Non-pigmented ciliary epithelial cell (primary cell): ENCODE measurements around the gene MIPEP.
A peak's percentile ranks its signal among the peaks of the same experiment; 100 is the strongest.

Experiments used
- DNase-seq: peaks from one replicate; pipeline ENCODE4 v3.0.0-alpha.2; 2010; ENCODE audit warnings: low read depth

MIPEP gene

DNA sequence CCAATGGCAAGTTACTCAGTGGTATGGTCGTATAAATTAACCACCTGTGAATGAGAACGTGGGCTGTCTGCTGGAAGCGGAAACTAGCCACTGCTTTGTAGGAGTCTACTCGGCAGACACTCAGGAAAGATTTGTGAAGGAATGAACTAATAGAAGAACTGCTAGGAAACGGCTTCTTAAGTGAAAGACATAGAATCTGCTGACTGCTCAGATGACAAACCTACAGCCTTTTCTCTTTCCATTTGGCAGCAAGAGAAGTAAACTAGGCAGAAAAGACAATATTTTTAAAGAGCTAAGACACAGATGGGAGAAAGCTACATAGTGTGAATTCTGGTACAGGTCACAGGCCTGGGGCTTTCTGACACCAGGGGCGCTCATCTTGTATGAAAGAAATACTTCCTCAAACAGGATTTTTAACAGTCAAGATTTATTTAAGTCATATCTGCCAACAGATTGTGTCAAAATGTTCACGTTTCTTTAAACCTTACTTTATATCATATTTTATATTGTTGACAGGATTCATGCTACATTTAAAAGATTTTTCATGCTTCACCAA lies 78.4 kb downstream of the MIPEP start:
- DNase-seq: no peak

DNA sequence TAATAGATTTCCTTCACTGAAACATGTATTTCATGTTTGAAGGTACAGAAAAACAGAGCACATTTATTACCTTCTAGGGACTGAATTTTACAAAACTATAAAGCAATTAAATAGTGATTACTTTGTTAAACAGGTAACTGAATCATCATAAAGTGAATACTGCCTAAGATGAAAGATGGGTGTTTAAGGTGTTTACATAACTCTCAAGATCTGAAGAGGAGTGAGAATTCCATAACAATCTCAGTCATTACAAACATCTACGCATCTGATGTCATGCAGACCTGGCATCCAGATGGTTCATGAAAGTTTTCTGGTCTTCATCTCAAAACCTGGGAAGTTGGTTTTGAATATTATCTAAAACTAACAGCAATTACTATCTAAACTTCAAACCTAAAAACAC lies 80.4 kb downstream of the MIPEP start:
- DNase-seq: no peak

DNA sequence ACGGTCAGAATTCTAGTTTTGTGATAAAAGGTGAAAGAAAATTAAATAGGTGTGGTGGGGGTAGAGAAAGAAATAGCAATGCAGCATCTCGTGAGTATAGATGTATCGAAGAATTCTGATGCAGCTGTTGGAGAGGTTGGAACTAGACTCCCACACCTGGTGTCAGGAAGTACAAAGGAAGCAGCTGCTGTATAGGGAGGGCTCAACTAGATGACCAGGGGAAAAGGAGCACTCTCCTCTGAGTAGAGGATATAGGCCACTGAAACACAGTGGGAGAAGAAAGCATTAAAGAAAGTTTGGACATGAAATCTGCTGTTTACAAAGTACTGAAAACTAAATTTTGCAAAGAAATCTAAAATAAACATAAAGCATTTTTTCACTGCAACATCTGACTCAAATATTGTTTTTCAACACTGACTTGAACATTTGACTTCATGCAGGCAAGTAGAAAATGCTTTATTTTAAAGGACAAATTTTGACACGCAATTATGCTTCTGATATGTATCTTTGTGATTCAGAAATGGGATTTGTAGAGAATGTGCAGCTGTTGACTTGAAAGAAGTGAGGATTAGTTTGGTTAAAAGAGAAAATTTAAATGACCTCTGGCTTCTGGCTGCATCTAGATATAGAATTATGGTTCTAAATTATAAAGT lies 82.2 kb downstream of the MIPEP start:
- DNase-seq: no peak

DNA sequence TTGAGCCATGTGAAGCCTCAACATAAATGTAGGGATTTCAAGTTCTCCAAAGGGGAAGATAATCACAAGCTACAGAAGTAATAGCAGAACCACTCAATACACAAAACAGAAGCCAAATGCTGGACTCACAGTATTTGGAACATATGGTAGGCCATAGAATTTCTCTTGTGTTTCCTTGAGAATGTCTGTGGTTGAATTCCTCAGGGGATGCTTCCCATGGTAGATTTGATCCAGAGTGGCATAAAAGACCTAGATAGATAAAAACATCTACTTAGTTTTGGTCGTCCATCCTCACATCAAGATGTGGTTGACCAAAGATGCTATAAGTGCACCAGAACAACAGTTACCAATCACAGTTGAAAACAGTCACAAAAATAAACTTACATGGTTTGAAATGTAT lies 83.4 kb downstream of the MIPEP start:
- no peak for DNase-seq

DNA sequence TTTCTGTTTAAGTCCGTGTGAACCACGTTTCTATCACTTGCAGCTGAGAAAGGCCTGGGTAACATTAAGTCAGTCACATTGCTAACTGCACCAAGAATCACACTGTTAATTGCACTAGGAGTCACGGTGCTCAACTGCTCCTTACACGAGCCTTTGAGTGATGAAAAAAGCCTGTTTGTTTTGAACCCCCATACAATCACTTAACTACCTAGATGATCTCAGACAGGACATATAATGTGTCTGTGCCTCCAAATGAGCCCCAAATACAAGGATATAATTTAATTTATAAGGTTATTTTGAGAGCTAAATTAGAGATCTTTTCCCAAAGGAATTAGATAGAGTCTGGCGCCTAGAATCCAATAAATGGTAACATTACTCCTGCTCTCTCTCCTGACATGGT lies 84.1 kb downstream of the MIPEP start:
- DNase-seq: no peak

DNA sequence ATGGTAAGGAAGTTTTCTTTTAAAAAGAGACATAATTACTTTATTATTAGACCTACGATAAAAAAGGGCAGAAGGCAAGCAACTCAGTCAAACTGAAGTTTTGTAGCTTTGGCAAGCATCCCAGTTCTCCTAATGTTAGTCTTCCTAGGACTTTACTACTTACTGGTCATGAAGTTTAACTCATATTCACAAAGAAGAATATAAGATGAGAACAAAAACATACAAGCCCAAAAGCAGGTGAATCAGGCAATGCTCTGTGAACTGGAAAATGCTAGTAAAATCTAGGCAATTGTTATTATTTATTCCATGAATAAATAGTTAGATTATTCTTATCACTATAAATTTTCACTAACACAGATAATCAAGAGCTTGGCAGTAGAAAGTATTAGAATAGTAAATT lies 85.0 kb downstream of the MIPEP start:
- no peak for DNase-seq

DNA sequence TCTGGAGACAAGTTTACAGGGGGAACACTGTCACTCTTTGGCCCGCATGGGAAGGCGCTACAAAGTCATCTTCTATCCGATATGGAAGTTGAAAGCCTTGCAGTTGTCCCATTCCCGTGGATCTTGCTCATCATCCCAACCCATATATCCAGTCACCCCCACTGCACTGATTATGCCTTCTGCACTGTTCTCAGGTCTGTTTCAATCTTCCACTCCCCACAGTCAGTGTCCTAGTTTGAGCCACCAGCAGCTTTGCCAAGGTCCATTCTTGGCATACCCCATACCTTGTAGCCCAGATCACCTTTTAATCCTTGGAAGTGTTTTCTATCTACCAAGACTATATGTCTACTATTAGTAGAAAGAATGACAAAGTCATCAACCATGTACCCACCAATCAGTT lies 88.1 kb downstream of the MIPEP start:
- no peak for DNase-seq

DNA sequence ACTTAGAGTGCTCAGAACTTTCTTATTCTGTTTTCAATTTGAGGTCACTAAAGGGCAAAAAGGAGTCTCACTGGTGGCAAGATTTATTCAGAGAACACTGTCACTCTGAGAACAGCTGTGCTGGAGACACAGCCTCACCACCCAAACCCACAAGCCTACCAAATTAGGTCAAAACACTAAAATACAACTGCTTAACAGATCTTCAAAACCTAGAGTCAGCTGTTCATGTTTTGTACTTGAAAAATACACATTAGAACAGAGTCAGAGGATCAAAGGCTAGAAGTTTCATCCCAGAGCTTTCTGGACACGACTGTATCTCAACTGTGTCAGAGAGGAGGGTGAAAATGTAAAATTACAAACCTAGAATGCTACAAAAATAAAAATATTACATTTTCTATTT lies 89.3 kb downstream of the MIPEP start:
- no peak for DNase-seq

DNA sequence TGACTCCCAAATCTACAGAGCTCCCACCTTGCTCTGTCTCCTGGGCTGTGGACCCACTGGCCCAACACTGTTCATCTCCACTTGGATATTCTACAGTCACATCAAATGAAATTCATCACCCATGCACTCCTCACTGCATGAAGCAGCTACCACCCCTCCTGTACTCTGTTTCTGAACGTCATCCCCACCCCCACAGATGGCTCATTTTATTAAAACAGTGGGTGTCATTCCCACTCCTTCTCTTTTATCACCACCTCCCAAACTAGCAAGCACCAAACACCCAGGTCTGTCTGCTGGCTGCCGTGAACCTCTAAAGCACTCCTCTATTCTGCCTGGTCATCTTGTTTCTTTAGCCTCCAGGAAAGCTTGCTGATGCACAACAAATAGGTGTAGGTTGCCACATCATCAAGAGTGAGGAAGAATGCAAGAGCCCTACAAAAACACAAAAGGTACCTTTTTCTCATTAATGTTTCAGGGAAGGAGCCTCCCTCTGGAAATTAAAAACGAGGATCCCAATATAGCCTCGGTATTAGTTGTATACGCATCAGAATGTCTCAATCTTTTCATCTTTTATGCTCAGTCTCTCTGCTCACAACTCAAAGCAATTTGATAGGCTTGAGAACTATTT lies 91.8 kb downstream of the MIPEP start:
- no peak for DNase-seq

DNA sequence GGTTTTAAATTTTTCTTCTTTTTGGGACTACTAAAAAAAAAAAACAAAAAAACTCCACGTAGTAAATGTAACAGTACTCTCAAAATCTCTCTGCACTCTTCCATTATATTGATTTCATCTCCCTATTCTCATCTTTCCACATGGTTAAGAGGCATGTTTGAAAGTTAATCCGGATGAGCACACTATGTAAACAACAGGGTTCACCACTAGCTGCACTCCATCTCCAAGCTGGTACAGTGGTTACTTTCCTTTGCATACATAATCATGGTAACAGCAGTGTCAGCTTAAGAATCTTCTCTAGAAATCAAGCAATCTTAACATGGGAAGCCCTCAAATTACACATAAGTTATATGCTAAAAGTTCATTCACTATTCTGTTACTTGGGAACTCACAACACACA lies 92.6 kb downstream of the MIPEP start:
- DNase-seq: no peak

DNA sequence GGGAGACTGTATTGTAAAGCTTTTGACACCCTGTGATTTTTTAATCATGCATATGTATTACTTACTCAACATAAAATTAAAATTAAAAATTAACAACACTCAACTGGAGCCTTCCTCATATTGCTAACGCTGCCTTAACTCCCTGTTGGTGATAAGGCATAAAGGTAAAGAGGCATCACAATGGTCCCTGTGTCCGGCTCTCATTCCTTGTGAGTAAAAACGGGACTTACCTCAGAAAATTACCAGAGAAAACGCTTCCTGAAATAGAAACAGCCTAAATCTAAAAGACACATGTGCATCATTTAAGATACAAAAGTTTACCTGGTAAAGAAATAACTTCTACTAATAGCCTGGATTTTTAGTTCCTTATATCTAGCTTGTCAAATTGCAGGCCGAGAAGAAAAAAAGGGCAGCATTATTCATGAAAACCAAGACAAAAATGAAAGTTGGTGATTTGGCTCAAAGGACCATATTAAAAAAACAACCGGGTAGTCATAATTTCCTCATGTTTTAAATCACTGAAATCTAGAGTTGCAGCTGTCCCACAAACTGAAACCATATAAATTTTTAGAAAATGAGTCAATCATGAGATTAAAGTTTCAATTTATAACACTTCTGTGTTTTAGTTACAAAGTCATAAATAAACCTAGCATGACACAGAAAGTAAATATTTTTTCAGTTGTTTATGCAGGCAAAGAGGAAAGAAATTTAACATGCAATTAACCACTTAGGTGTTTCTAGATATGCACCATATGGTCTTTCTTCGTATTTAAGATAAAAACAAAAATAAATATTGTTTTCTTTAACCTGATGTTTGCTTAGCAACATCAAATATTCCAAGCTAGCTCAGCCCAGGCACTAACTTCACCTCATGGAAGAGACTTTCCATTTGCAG lies 94.7 kb downstream of the MIPEP start:
- DNase-seq: no peak

DNA sequence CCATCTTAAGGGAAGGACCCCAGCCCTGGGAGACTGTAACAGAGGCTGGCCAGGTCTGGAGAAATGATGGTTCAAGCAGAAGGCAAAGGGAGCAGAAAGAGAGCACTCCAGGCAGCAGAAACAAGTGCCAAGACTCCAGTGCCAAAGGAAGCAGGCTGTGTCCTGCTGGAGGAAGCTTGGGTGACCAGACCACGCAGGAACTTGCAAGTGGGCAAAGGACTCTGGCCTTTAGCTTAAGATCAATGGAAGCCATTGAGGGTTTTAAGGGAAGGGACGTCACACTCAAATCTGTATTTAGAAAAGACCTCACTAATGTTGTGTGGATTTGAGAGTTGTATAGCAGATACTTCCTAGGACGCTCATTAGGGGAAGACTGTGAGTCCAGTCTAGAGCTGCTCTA lies 95.5 kb downstream of the MIPEP start:
- DNase-seq: no peak

DNA sequence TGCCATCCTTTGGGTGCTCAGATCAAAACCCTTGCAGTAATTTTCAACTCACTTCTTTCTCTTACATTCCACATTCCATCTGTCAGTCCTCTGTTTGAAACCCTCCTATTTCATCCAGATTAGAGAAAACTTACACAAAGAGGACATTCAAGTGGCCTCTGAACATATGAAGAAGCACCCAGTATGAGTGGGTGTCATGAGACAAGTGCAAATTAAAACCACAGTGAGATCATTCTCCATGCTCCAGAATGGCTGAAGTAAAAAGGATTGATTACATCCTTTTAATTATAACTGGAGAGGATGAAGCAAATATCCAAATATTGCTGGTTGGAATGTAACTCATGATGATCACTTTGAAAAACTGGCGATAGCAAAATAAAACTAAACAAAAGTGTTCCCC lies 96.5 kb downstream of the MIPEP start:
- DNase-seq: no peak

DNA sequence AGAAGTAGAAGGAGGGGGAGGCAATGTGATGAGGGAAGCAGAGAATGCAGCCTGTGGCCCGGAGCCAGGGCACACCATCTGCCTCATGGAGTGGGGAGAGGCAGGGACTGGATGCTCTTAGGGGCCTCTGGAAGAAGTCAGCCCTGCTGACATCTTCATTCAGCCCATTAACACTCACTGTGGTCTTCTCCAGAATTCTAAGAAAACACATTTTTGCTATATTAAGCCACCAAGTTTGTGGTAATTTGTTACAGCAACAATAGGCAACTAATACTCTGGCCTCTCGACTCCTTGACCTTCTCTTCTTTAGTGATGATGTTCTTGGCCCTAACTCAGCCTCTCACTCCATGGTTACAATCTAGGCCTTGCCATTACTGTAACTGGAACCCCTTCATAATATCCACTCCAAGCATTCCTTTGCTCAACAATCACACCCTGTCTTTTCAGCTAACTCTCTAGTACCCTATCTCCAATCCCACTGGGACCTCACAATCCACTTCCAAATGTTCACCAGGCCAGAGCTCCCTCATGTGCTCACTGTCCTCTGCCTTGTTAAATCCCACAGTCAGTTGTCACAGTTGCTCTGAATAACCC lies 98.5 kb downstream of the MIPEP start:
- peak; percentile 80 for DNase-seq

DNA sequence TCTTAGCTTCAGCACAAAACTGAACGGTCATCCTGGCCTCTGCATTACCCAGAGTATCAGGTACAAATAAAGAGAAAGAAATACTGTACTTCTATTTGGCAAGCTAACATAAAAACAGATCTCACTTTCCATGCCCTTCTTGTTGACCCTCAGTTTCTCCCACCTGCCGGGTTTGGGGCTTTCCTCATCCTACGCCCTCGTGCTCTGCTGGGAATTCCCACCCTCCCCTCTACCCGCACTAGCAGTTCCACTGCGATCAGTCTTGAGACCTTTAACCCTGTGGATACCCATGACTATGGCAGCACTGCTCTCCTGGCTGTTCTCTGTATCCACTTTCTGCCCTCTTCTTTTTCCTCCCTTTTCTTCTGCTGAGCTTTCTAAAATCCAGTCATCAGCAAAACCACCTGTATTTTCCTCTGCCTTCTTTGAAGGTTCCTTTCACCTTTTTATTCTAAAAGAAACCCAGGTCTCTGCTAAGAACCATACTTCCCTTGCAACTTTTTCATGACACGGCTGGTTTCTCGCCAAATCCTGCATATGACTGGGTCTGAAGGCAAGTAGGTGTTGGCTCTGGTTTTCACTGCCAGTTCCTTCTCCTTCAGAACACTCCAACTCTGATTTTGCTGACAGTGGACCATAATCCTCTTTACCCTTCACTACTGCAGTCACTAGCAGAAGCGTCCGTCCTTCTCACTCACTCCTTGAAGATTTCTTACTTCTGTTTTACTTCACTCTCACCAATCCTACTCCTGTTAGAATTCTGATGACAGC lies 99.4 kb downstream of the MIPEP start:
- DNase-seq: no peak

DNA sequence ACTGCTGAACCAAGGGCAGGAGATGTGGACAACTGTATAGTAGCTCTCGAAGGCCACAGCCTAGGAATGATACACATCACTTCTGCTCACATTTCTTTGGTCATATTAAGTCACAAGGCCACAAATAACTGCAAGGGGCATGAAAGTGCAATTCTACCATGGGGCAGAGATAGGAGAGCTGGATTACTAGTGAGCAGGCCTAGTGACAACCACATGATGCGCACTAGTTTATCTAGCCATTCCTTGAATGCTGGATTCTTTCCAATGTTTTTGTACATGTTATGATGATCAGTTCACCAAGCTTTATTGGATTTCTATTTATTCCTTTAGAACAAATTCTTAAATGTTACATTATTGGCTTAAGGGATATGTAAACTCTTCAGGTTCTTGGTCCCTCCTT lies 100.7 kb downstream of the MIPEP start:
- DNase-seq: no peak

DNA sequence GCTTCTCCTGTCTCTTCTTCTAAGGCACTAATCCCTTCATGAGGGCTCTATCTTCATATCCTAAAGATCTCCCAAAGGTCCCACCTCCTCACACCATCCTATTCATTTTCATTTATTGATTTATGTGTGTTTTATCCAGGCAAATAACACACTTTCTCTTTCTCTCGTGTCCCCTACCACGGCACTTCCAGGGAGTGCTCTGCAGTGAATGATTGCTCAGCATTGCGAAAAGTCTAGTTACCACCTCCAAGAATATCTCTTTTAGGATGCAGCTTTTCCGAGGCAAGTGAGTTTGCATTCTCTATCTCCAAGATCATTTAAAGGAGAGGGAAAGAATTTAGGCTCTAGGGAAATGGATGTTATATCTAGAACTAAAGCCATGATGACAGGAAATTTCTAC lies 101.7 kb downstream of the MIPEP start:
- DNase-seq: no peak

DNA sequence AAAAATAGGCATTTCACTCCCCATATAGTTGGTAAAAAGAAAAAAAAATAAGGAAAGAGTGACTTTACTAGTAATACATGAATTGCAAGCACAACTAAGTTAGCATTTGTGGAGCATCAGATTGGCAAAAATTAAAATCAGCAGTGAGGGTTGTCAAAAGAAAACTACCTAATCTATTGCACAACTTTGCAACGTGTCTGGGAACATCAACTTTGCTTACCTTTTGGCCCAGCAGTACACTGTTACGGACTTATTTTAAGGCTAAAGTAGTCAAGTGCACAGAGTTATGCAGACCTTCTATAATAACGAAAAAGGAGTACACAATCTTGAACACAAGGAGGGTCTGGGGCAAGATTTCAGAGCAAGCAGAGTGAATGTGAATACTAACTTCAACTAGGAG lies 102.6 kb downstream of the MIPEP start:
- DNase-seq: no peak

DNA sequence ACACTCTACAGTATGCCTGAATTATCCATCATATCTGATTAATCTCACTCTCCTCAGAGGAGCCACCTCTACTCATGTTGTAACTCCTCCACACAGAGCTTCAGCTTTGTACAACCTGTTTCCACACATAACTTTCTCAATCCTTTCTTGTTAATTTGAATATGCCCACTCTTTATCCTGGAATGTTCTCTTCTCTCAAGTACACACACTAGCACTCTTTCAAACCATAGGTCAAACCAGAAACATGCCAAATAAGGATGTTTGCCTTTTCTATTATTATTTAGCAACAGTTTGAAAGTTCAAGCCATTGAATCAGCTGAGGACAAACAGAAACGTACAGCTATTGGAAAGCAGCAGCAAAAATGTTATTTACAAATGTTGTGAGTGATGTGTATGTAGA lies 110.3 kb downstream of the MIPEP start:
- DNase-seq: peak; percentile 78

DNA sequence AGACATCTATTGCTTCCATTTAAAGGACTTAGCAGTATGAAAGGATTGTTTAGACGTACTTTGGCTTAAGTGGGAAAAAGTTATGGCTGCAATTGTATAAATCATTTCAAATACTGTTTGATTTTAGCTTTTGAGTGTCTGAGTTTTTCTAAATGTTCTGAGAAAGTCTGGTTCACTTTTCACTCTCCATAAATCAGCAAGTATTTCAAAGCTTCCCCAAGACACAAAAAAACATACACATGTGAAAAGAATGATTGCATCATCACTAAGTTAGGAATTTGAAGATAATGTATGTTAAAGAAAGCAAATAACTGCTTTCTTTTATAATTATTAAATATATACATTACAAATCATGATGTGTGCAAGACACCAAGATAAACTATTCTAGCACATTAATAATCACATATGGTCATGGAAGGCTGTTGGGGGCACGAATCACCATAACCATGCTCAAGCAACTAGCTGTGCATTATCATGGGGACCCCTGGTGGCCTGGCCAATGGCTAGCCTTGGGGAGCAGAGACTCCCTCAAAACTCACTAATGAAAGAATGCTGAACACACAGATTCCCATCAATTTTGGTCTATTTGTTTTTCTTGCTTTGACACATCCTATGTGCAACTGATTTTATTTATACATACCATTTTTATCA lies 111.1 kb downstream of the MIPEP start:
- DNase-seq: no peak

DNA sequence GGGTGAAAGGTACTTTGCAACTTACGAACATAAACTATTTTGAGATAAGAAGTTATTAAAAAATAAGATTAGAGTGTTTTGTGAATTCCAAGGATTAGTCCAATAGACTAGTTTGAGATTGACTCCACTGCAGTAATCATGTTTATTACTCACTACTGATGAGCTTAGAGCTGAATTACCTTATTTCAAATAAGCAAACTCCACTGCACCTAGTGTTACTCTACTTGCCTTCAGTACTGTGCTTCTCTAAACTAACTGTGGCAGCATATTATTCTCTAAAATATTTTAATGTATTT lies 111.7 kb downstream of the MIPEP start:
- no peak for DNase-seq
